H1 (cell line): ENCODE results near the gene TMEM144. TPM values are rescaled to one million over a fixed set of nuclear protein-coding genes. Genes with fewer than 3 reads are reported as not detected.

Experiments used
- CTCF ChIA-PET: fragments of 300-600 bp; sonication (Branson Sonifier 250); formaldehyde crosslinking; loops from one replicate; lab custom pipeline; 2021; ENCODE audit not compliant: partially characterized antibody; lab: Charles Lee
- POLR2A ChIA-PET: fragments of 300-600 bp; sonication (Branson Sonifier 250); formaldehyde crosslinking; loops from one replicate; lab custom pipeline; 2021; ENCODE audit warnings: inconsistent platforms; ENCODE audit not compliant: partially characterized antibody; lab: Charles Lee
- DNase-seq, 2 experiments: peaks; one replicate each; pipeline versions ENCODE4 v3.0.0 to v3.0.0-alpha.2; 2010 to 2022; ENCODE audit warnings: low spot score in 2 of 2, low read depth in 1 of 2, mixed read lengths in 1 of 2
- FAIRE-seq: peaks from 2 replicates; lab custom pipeline; 2011; peaks lifted over from hg19 to GRCh38; lab: Jason Lieb, UNC
- H2AFZ ChIP-seq: 2 replicates; pipeline ENCODE4 v1.8.1; 2012; ENCODE audit warnings: low read length, inconsistent platforms
- H2AK5ac ChIP-seq: 2 replicates; pipeline ENCODE4 v1.6.1; 2013; ENCODE audit warnings: low read depth, low read length
- H2BK120ac ChIP-seq: replicated peaks from 2 replicates; pipeline ENCODE3; 2013; ENCODE audit warnings: low read depth, low read length, inconsistent platforms
- H2BK12ac ChIP-seq: 2 replicates; pipeline ENCODE4 v1.6.1; 2013; ENCODE audit warnings: low read depth, low read length
- H2BK15ac ChIP-seq: 2 replicates; pipeline ENCODE4 v1.6.1; 2013; ENCODE audit warnings: low read length
- H2BK20ac ChIP-seq: 2 replicates; pipeline ENCODE4 v1.6.1; 2013; ENCODE audit warnings: low read length
- H2BK5ac ChIP-seq: 2 replicates; pipeline ENCODE4 v1.6.1; 2013; ENCODE audit warnings: low read depth, low read length
- H3K14ac ChIP-seq: 2 replicates; pipeline ENCODE4 v1.6.1; 2013; ENCODE audit warnings: inconsistent platforms; ENCODE audit not compliant: insufficient read length
- H3K18ac ChIP-seq: 2 replicates; pipeline ENCODE4 v1.6.1; 2013; ENCODE audit warnings: low read length; ENCODE audit errors: extremely low read depth
- H3K23ac ChIP-seq: 2 replicates; pipeline ENCODE4 v1.6.1; 2013; ENCODE audit warnings: inconsistent platforms; ENCODE audit not compliant: insufficient read length
- H3K23me2 ChIP-seq: 2 replicates; pipeline ENCODE4 v1.6.1; 2013; ENCODE audit warnings: low read depth, low read length
- H3K27ac ChIP-seq: 2 replicates; pipeline ENCODE4 v1.6.1; 2011; ENCODE audit warnings: low read depth, low read length, inconsistent platforms
- H3K27me3 ChIP-seq, 4 experiments: replicated peaks in 1 of 4; 1 replicate in 1 of 4; 2 replicates in 3 of 4; pipeline versions ENCODE4 v1.6.1 to v1.8.1; 2011 to 2013; ENCODE audit warnings: low read length in 3 of 4, mild to moderate bottlenecking in 3 of 4, inconsistent platforms in 2 of 4, mixed read lengths in 2 of 4, moderate library complexity in 1 of 4; ENCODE audit not compliant: control insufficient read depth in 3 of 4, insufficient read depth in 3 of 4; ENCODE audit errors: extremely low read depth in 1 of 4
- H3K36me3 ChIP-seq, 4 experiments: 2 replicates each; pipeline versions ENCODE4 v1.6.1 to v1.8.1; 2011 to 2013; ENCODE audit warnings: mild to moderate bottlenecking in 4 of 4, low read length in 3 of 4, moderate library complexity in 2 of 4, control low read depth in 1 of 4, inconsistent platforms in 1 of 4; ENCODE audit not compliant: insufficient read depth in 4 of 4, control insufficient read depth in 2 of 4
- H3K4ac ChIP-seq: replicated peaks from 2 replicates; pipeline ENCODE3; 2013; ENCODE audit warnings: low read length, low read depth, mixed read lengths, inconsistent platforms; ENCODE audit not compliant: insufficient read length
- H3K4me1 ChIP-seq, 4 experiments: replicated peaks in 1 of 4; 1 replicate in 1 of 4; 2 replicates in 3 of 4; pipeline versions ENCODE4 v1.6.1 to v1.8.1; 2011 to 2013; ENCODE audit warnings: low read length in 3 of 4, inconsistent platforms in 2 of 4, mixed read lengths in 1 of 4; ENCODE audit not compliant: insufficient read depth in 4 of 4, control insufficient read depth in 3 of 4
- H3K4me2 ChIP-seq, 2 experiments: 2 replicates each; pipeline versions ENCODE4 v1.6.1 to v1.8.1; 2011 to 2013; ENCODE audit warnings: low read depth in 2 of 2, low read length in 2 of 2, control low read depth in 1 of 2, inconsistent platforms in 1 of 2, mild to moderate bottlenecking in 1 of 2; ENCODE audit not compliant: insufficient read depth in 1 of 2
- H3K4me3 ChIP-seq, 4 experiments: fragments of 200-600, 300-600 bp in 1 of 4; sonication (generic), shearing (Covaris generic), sonication (Bioruptor Twin) in 1 of 4; 2 replicates each; pipeline versions ENCODE4 v1.5.1 to v1.8.1; 2011 to 2016; ENCODE audit warnings: low read length in 4 of 4, low read depth in 3 of 4, control low read depth in 2 of 4, inconsistent platforms in 2 of 4, mild to moderate bottlenecking in 2 of 4, mixed read lengths in 1 of 4, moderate library complexity in 1 of 4; ENCODE audit not compliant: insufficient read depth in 2 of 4; ENCODE audit errors: extremely low read depth in 1 of 4
- H3K56ac ChIP-seq: replicated peaks from 2 replicates; pipeline ENCODE3; 2013; ENCODE audit warnings: low read depth, mild to moderate bottlenecking, mixed read lengths, low read length, inconsistent platforms; ENCODE audit not compliant: insufficient read length
- H3K79me1 ChIP-seq: 2 replicates; pipeline ENCODE4 v1.6.1; 2013; ENCODE audit warnings: low read depth, low read length, control low read depth
- H3K79me2 ChIP-seq, 2 experiments: 2 replicates each; pipeline versions ENCODE4 v1.6.1 to v1.8.1; 2012 to 2013; ENCODE audit warnings: low read length in 2 of 2, mild to moderate bottlenecking in 2 of 2, inconsistent platforms in 1 of 2; ENCODE audit not compliant: insufficient read depth in 2 of 2, control insufficient read depth in 1 of 2
- H3K9ac ChIP-seq, 4 experiments: replicated peaks in 1 of 4; 1 replicate in 1 of 4; 2 replicates in 3 of 4; pipeline versions ENCODE4 v1.6.1 to v1.8.1; 2011 to 2013; ENCODE audit warnings: low read depth in 3 of 4, low read length in 3 of 4, control low read depth in 2 of 4, mild to moderate bottlenecking in 2 of 4, moderate library complexity in 2 of 4, inconsistent platforms in 1 of 4; ENCODE audit errors: extremely low read depth in 1 of 4
- H3K9me3 ChIP-seq, 2 experiments: 2 replicates each; pipeline versions ENCODE4 v1.6.1 to v1.8.1; 2012 to 2013; ENCODE audit warnings: mild to moderate bottlenecking in 2 of 2, moderate library complexity in 2 of 2, control low read depth in 1 of 2, inconsistent platforms in 1 of 2, low read depth in 1 of 2, low read length in 1 of 2, mixed read lengths in 1 of 2; ENCODE audit not compliant: insufficient read depth in 2 of 2
- H4K20me1 ChIP-seq, 2 experiments: replicated peaks in 1 of 2; 2 replicates each; pipeline versions ENCODE3 to v1.8.1; 2011 to 2013; ENCODE audit warnings: inconsistent platforms in 2 of 2, low read length in 2 of 2, mild to moderate bottlenecking in 1 of 2; ENCODE audit not compliant: insufficient read depth in 2 of 2, control insufficient read depth in 1 of 2
- H4K5ac ChIP-seq: 2 replicates; pipeline ENCODE4 v1.6.1; 2013; ENCODE audit warnings: low read length, low read depth, mixed read lengths, inconsistent platforms; ENCODE audit not compliant: insufficient read length
- H4K8ac ChIP-seq: 2 replicates; pipeline ENCODE4 v1.8.0; 2013; ENCODE audit warnings: mild to moderate bottlenecking, moderate library complexity, low read length, inconsistent platforms; ENCODE audit not compliant: insufficient read depth; ENCODE audit errors: extremely low read depth
- H4K91ac ChIP-seq: replicated peaks from 2 replicates; pipeline ENCODE3; 2013; ENCODE audit warnings: low read length, mixed read lengths, inconsistent platforms; ENCODE audit not compliant: insufficient read length
- WGBS, 2 experiments: shearing (Covaris generic) in 1 of 2; methylation state at CpG; one replicate each; pipeline versions ENCODE4 v1.1.6 to v1.1.7; 2013 to 2015; ENCODE audit warnings: low lambda C conversion rate in 2 of 2, mixed read lengths in 2 of 2, inconsistent platforms in 1 of 2, low coverage in 1 of 2, missing lambda C conversion rate in 1 of 2; ENCODE audit not compliant: insufficient replicate concordance in 2 of 2, insufficient coverage in 1 of 2, insufficient read length in 1 of 2; ENCODE audit errors: extremely low coverage in 1 of 2, missing lambda C conversion rate in 1 of 2; 5-methylcytosine and 5-hydroxymethylcytosine counted together
- polyA plus RNA-seq, 7 experiments: library from polyadenylated mRNA; depleted of rRNA in 3 of 7; stranded (reverse) in 5 of 7; unstranded in 2 of 7; fragments of >200 nt in 5 of 7; fragments of 200-250 nt in 2 of 7; gene quantifications; 1 replicate in 5 of 7; 2 replicates in 1 of 7; 4 replicates in 1 of 7; pipeline versions ENCODE4 v1.2.1 to v1.2.3, GENCODE V29; 2011 to 2013; ENCODE audit warnings: missing spikeins in 2 of 7, mixed read lengths in 2 of 7
- total RNA-seq: library from RNA; stranded (reverse); fragmentation: NEBNext Ultra II Directional; extraction: Animal tissue kit (Norgen Biotek cat#: 25700); gene quantifications from 2 replicates; pipeline ENCODE4 v1.2.1, GENCODE V29; 2021
- TF ChIP-seq, protein P1 (sequence below): IDR thresholded peaks from 2 replicates; pipeline ENCODE4 v1.6.1; 2011; ENCODE audit warnings: low read depth, mild to moderate bottlenecking, low read length; ENCODE audit not compliant: insufficient read depth

The TMEM144 gene
- total and polyA plus RNA-seq, 2 of the 8 experiments (the other 6 are each of a cell fraction or from before 2014, with no cell fraction given), result 1.9 to 2.6 TPM

DNA sequence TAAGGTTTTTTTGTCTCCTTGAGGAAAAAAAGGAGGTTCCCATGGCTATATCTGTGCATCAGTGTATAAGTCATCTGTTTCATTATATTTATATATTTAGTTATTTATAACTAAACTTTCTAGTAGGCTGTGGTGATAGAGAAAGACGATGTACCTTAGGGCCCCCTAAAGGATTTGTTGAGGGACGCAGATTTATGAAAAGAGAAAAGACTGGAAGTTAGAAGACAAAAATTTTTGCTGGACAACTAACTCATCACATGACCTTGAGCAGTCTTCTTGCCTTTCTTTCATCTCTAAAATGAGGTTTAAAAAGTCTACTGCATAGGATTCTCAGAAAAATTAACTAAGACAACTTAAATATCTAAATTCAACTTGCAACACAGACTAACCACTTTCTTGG lies 43.6 kb upstream of the TMEM144 start:
- Histone ChIP-seq H4K20me1 (no peaks in the 10 kb centered on the region), H3K18ac (no peak overlapping the region), H3K9ac (no peak overlapping the region), H3K79me2 (no peaks in the 10 kb centered on the region), H3K4me1 (no peaks in the 10 kb centered on the region), H4K5ac (no peak overlapping the region), H3K4ac (no peak overlapping the region), H3K27ac (no peak overlapping the region), H3K14ac (no peak overlapping the region), H2AK5ac (no peak overlapping the region), H3K23me2 (no peaks in the 10 kb centered on the region), H3K27me3 (no peaks in the 10 kb centered on the region), H3K79me1 (no peaks in the 10 kb centered on the region), H2BK5ac (no peak overlapping the region), H3K56ac (no peak overlapping the region), H2BK20ac (no peak overlapping the region), H2AFZ (no peak overlapping the region), H2BK12ac (no peak overlapping the region), H3K4me2 (no peak overlapping the region), H4K8ac (no peak overlapping the region), H4K91ac (no peak overlapping the region), H3K36me3 (no peaks in the 10 kb centered on the region), H3K4me3 (no peak overlapping the region), H2BK15ac (no peak overlapping the region), H2BK120ac (no peak overlapping the region), H3K9me3 (no peaks in the 10 kb centered on the region), H3K23ac (no peak overlapping the region)
- no peak for DNase-seq
- ChIA-PET CTCF (interaction anchor here (0.6 to 1.8 kb wide), 5 partner anchors 14 to 172 kb away, joined by 3 to 6 read pairs (median 4); no protein-coding TSS in a partner anchor), POLR2A (no interaction called here)
- TF ChIP-seq, protein P1, sequence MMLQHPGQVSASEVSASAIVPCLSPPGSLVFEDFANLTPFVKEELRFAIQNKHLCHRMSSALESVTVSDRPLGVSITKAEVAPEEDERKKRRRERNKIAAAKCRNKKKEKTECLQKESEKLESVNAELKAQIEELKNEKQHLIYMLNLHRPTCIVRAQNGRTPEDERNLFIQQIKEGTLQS, result no peak
- no peak for FAIRE-seq
- WGBS, 2 experiments, result 85% methylated on average over 2 of the region's 2 CpGs; no CpG with 5 or more reads in 1 of the 2 experiments
